HL-60/S4 (cell line): ENCODE results near the gene TFAP2A.

Source experiments
- in situ Hi-C: fragments of 300-500 bp; cut with MboI; formaldehyde crosslinking; loops from 2 replicates; pipeline ENCODE4 v1.14.3; 2022; ENCODE audit warnings: low sequenced_read_pairs

Gene TFAP2A

DNA sequence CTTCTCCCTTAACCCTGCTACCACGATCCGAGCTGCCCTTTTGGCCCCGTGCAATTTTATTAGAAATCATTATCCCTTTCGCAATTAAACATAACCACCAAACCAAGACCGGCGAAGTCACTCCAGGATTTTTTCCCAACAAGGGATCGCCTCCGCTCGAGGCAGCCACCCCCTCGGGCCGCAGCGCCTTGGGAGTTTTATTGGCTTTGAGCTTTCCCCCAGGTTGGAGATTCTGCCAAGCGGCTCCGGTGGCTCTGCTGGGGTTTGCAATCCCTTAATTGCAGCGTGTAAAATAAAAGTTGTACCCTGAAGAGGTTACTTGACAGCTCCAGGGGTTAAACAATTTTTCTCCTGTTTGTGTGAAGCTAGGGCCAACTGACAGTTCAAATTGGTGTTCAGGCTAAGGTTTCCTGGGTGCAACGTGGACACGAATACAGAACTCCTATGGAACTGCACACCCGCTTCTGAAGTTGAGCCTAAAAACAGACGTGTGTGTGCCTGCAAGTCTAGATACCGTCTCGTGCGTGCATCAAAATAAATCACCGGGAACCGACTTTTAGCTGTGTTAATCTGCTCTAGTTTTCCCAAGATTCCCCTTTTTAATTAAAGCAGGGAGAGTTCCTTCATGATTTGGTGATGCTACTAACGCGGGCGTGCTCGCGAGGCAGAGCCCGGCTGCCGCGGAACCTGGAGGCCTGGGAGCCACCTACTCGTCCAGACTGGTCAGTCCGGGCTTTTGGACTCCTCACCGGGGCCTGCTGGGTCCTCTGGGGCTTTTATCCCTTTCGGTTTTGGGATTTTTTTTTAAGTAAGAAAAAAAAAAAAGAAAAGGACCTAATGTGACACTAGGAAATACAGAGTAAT, 975 bp upstream of the TFAP2A start:
- in situ Hi-C loops, result no loop called here

DNA sequence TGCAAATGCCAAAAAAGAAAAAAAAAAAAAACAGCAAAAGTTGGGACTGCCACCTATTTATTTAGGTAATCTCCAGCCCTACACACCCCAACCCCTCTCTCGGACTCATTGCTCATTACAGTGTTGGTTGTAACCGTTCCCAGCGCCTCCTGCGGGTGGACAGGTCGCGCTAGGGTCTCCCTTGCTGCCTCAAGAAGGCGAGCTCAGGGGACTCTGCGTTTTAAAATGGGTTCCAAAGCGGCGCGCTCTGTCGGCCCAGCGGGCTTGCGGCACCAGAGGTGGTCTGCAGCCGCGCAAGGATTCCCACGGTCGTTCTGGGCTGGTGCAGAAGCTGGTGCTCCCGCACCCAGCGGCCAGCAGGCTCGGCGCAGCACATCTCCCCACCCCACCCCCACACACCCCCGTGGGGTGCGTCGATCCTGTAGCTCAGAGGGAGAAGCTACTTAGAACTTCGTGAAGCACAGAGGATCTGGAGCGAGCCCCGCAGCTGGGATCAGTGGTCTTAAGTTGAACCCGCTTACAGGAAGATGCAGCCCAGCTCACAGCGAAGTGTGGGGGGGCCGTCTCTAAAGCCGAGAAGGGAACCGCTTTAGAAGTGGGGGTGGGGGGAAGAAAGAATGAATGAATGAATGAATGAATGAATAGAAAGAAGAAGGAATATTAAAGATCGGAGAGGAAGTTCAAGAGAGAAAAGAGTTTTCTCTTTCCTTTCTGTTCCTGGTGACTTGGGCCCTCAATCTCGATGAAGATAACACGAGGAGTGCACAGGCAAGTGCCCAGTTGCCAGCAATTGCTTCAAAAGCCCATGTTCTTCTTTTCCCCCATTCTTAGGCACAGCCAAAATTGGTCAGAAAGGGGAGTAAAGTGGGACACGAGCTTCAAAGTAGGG, 780 bp downstream of the TFAP2A start:
- in situ Hi-C loops, result no loop called here

DNA sequence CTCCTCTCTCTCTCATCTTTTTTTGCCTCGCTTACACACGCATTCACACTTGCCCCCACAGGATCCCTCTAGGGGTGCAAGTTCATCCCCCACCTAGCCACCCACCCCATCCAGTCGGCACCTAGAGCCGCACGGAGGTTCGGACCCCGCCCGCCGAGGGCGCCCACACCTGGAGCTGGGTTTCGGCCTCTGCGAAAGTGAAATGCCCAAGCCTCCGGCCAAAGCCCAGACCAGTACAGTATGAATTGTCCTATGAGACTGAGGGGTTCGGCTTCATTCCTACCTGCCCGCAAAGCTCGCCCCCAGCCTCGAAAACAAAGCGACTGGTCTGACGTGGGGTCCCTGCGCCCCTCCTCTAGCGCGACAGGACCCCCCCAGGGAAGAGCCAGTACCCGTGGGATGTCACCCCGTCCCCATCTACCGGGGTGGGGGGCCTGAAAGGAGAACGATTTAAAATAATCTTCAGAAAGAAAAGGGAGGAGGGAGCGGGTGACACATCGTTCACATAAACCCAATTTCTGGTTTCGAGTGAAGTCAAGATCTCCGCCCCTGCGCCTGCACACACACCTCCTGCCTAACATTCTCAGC, 1.5 kb downstream of the TFAP2A start:
- in situ Hi-C loops, result no loop called here

DNA sequence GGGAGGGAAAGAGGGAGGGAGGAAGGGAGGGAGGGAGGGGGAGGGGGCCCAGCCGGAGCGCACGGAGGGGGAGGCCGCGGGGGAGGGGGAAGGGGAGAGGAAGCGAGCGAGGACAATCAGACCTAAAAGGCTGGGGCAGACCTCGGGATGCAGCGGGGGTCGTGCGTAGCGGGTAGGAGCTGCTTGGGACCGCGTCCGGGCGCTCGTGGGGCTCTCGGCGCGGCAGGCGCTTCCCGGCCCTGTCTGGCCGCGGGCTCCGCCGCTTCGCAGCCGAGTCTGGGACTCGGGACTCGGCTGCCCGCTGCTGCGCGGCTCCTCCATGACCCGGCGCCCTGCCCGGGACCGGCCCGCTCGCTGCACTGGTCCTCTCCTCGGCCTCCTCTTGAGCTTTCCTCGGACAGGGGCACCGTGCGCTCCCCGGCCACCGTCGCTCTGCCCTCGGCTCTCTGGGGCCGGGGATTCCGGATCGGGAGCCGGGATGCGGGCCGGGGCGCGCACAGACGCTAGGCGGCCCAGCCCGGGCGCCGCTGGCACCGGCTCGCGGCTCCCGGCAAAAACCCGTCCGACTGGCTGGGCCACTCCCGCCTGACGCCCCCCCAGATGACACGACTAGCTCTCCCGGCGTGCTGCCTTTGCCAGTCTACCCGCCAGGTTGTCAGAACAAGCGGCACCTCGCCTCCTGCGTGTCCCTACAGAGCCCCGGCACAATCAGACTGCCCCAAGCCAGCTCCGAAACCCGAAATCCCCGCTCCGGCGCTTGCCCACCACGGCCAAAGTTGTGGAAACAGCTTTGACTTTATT, 2.2 kb downstream of the TFAP2A start:
- in situ Hi-C loops, result no loop called here

DNA sequence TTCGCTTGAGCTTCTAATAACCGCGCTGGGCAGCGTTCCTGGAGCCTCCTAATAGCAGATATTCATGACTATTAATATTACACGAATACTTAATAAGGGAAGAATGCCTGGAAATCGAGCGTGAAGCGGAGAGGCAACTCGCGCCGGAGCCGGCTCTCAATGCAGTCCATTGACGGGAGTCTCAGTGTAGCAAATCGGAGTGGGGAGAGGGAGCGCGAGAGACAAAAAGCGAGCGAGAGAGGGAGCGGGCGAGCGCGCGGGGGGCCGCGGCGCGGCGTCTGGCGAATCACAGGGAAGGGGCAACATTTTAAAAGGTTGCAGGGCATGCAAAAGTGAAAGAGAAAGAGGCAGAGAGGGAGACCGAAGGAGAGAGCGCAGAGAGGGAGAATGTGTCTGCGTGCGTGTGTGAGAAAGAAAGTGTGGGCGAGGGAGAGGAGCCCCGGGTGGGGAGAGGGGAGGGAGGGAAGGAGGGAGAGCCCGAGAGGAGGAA, 2.9 kb downstream of the TFAP2A start:
- in situ Hi-C loops, result no loop called here

DNA sequence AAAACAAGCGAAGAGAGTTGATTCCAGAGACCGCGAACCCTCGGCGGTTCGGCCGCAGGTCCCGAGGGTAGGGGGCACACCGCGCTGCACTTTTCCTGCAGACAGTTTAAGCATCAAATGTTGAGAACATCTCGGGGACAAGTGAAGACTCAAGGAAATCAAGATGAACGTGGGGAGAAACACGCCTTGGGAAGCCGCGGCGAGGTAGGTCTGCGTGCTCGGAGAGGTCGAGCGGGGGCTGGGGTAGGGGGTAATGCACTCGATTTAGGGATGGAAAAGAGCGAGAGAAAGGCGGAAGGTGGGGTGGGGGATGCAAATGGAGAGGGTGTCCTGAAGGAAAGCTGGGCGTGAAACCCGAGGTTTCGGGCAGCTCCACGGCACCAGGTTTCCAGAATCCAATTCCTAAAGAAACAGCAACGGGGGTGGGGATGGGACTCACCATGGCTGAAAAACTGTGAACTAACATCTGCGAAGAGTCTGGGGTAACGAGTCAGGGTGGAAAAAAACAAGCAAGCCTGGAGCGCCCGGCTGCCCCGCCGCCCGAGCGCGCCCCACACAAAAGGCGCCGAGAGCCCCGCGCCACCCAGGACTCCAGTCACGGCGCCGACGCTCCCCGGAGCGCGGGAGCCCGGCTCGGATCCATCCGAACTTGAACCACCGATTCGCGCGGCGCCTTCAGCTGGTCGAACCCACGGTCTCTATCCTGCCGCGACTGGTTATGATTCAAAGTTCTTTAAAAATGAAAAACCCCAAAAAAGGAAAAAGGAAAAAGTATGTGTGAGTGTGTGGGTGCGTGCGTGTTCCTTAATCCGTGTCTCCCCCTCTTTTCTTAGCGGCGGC, 3.5 kb downstream of the TFAP2A start:
- in situ Hi-C loops, result no loop called here

DNA sequence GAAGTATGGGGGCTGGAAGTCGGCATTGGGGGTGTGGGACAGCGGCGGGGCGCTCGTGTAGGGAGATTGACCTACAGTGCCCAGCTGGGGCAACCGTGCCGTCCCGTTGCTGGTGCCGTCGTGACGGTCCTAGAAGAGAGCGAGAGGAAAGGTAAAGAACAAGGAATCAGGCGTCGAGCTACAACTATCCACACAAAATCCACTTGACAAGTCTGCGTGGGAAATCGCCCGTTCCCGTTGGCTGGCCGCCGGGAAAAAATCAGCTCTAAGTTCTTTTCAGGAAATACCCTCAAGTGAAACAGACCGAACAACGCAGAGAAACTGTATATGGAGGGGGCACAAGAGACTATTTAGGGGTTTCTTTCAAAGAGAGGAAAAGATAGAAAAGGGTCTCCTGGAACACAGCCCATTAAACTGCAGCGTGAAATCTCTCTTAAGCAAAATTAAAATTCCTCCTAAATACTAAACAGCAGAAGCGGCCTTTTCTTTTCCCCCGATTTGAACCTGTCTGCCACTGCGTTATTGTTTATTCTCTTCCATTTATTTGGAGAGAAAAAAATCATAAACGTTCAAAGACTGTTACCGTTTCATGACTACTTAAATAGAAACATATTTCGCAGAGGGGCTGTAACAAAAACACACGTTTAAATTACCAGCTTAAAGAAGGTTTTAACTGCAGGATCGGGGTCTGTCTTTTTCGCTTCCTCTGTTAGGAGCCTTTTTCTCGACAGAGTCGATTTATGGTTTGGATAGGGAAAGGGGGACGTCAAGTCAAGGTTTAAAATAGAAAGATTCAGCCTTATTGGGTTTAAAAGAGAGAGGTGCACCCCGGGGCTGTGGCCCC, 4.4 kb downstream of the TFAP2A start:
- in situ Hi-C loops, result no loop called here

DNA sequence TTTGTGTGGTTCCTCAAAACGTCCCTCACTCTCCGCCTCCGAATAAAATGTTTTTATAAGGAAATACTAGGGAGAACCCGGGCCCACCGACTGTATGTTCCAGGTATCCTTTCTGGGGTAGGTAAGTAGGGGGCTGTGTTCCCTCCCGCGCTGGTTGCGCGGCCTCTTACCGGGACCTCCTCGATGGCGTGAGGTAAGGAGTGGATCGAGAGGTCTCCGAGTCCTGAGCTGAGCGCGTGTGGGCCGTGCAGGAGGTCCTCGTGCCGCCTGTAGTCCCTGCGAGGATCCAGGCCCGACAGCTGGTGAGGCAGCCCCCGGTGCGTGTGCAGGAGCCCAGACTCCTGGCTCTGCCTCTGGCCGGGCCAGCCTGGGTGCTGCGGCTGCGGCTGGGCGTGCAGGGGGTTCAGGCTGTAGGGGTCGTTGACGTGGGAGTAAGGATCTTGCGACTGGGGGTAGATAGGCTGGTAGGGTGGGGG, 5.1 kb downstream of the TFAP2A start:
- in situ Hi-C loops, result no loop called here

DNA sequence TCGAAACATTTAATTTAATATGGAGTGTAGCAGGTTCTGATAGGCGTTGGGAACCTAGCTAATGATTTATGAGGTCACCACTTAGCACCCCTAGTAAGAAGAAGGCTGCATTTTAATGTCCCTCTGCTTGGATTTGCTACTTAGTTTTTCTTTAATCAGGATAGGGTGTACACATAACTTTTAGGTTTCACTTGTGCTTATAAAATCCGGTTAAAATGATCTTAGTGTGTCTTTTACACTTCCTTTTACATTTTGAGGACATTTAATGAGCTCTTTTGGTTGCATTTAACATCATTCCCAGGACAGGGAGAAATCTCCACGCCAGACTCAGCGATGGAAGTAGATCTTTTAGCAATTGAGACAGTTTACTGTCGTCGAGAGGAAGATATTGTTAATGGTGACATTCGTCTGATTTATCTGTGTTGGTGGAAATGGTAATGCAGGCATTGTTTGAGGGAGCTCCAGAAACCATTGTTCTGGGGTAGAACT, 5.6 kb downstream of the TFAP2A start:
- in situ Hi-C loops, result no loop called here

DNA sequence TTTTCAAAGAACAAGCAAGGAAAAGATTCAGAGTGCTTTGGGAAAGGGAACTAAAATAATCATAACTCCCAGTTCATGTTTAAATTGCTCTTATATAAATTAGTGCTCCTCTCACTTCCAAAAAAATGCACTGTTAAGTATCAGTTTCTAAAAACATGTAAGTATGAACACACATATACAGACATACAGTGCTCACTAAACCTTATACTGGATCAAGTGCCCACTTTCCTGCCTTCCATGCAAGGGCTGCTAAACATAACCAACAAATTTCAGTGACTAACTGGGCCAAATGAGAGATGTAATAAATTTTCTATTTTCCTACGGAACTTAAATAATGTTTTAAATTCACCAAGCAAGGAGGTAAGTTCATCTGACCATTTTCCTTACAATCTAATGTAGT, 6.4 kb downstream of the TFAP2A start:
- in situ Hi-C loops, result no loop called here

DNA sequence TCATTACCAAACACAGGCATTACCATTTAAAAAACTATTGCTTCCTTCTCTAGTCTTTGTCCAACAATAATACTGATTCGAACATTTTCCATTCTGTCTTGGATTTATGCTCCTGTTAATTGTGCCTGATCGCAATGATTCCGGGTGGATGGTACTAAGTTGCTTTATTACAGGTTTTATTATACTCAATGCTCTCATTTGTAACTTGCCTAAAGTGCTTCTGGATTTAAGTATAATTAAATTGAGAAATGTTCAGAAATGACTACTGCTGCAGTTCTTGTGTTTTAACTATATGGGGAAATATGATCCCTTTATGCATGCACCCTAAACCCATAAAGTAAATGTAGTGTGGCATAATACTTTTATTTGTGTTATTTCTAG, 7.2 kb downstream of the TFAP2A start:
- in situ Hi-C loops, result no loop called here

DNA sequence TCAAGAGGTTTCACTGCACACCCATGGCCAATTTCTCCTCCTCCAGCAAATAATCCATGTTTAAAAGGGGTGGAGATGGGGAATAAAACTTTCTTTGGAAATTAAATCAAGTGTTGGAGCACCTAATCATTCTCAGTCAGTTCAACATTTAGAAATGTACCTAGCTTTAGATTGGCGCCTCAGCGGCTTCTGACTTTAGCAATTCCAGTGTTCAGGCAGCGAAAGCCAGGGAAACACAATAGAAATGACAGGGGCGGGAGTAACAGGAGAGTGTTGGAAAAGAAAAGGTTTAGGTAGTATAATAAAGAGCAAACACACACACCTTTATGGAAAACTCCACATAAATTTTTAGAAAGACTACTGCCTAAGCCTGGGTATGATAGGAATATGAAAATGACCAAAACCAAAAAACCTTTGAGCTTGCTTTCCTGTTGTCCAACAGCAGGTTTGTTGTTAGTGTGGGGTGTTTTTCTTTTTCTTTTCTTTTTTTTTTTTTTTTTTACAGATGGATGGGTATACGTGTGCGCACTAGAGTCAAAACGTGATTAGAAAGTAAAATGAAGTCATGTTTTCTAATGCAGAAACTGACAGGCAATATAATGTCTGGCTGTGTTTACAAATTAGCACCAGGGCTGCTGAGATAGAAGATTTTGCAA, 7.7 kb downstream of the TFAP2A start:
- in situ Hi-C loops, result no loop called here

DNA sequence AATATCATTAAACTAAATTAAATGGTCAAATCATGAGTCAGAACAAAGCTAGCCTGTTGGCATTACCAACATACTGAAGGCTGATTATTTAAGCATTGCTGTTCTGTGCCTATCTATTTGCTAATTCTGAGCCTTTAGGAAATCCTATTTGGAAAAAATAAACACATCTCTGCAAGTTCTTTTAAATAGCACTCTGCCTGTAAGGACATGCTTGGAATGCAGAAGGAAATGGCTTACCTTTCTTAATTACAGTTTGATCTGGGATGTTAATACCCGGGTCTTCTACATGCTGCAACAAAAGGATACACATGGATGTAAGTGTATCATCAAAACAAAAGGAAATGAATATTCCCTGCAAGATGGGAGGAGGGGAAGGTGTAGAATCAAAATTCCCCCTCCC, 8.3 kb downstream of the TFAP2A start:
- in situ Hi-C loops, result no loop called here

DNA sequence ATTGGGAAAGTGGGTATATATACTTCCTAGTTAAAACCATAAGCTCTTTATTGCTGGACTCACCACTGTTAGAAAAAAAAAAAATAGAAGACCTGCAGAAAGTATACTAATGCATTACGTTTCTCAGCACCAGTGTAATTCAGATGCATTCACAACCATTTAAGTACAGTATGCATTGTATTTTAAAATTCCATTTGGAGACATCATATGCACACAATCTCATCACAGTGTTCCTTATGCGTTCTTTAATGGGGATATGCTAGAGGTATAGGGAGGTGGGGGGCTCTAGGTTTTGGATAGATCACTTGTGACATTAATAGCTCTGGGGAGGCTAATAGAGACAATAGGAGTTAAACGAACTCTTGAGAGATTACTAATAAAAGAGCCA, 9.4 kb downstream of the TFAP2A start:
- in situ Hi-C loops, result no loop called here

DNA sequence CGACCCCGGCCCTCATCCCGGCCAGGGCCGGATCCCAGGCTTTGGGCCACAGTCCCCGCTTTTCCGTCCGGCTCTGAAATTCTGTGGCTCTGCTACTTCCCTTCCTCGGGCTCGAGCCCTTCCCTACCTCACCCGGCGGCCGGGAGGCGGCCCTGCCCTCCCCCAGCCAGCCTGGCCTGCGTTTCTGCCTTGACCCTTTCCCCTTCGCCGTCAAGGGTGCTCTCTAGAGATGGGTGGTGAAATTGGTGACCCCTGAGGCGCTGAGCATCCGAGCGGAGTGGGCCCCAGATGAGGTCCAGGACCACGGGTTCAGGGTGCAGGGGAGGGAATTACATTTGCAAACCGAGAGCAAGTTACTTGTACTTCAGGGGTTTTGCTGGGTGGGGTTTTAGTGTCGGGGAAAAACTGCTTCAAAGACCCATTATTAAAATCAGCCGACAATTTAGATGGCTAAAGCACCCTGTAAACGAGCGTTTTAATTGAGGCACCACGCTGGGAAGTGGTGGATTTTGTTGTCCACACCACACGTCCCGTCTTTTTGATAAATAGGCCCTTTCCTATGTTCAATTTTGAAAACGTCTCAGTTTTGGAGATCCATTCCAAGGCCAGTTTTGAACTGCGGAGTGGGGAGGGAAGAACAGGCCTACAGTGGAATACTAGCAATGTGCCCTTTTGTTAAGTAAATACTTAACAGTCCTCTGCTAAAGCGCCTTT, 9.9 kb downstream of the TFAP2A start:
- in situ Hi-C loops, result no loop called here

DNA sequence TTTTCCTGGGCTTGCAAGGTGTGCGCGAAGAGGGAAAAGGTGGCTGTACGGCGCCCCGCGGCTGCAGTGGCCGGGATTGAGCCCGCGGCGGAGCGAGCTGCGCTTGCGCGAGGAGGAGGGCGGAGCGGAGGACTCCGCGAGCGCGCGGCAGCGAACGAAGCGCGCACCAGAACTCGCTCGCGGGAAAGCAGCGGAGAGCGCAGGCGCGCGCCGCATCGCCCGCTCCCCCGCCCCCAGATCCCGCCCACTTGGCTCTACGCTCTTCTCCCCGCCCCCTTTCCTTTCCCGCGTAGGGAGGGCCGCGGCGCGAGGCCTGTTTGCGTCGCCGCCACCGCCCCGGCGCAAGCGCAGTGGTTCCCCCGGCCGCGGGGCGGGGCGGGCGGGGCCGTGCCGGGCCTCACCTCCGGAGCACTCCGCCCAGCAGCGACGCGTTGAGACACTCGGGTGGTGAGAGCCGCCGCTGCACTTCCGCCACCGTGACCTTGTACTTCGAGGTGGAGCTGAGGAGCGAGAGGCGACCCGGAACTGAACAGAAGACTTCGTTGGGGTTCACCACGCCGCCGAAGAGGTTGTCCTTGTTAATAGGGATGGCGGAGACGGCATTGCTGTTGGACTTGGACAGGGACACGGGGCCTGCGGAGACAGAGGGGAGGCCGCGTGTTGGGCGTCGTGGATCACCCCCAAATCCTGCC, 10.6 kb downstream of the TFAP2A start:
- in situ Hi-C loops, result no loop called here
